OCI-LY7 (cell line): ENCODE measurements around the gene OR1S1. TPM values are rescaled to one million over a fixed set of nuclear protein-coding genes. Genes with fewer than 3 reads are reported as not detected.
"Not testable (repeated sequence)": the region's sequence is repeated elsewhere in the genome, so short reads cannot be mapped to it uniquely, and the experiment has no call there.

Experiments used
- Bru-seq: library from RNA; stranded (reverse); fragments of 400-500 nt; gene quantifications from one replicate; lab custom pipeline; 2021; lab: Mats Ljungman, UMichigan
- BruChase-seq, 2 experiments: library from RNA; stranded (reverse); fragments of 400-500 nt; gene quantifications; one replicate each; lab custom pipeline; 2021; lab: Mats Ljungman, UMichigan
- BruUV-seq: library from RNA; stranded (reverse); fragments of 400-500 nt; replicated peaks from 2 replicates; lab custom pipeline; 2021; lab: Mats Ljungman, UMichigan
- CTCF ChIA-PET: fragments of 300-600 bp; sonication (Branson Sonifier 250); formaldehyde crosslinking; loops from one replicate; lab custom pipeline; 2022; ENCODE audit warnings: antibody characterized with exemption; ENCODE audit not compliant: unreplicated experiment; lab: Charles Lee
- POLR2A ChIA-PET: fragments of 300-600 bp; sonication (Branson Sonifier 250); formaldehyde crosslinking; loops from one replicate; lab custom pipeline; 2022; ENCODE audit warnings: antibody characterized with exemption; lab: Charles Lee
- DNase-seq: peaks from one replicate; pipeline ENCODE4 v3.0.0-alpha.2; 2015; ENCODE audit warnings: low spot score
- H2AFZ ChIP-seq: fragments of 200-600 bp; sonication (generic), shearing (Covaris generic); 2 replicates; pipeline ENCODE4 v1.6.1; 2014; ENCODE audit warnings: mild to moderate bottlenecking, antibody characterized with exemption, low read length, moderate library complexity
- H3K27ac ChIP-seq: fragments of 200-600 bp; sonication (generic); 2 replicates; pipeline ENCODE4 v1.5.1; 2014; ENCODE audit warnings: mixed run types, low read depth, mild to moderate bottlenecking, moderate library complexity, low read length, inconsistent platforms; ENCODE audit not compliant: poor library complexity, severe bottlenecking
- H3K36me3 ChIP-seq: fragments of 200-600 bp; sonication (generic); 2 replicates; pipeline ENCODE4 v1.6.1; 2014; ENCODE audit warnings: mild to moderate bottlenecking, antibody characterized with exemption, low read length, moderate library complexity, mixed read lengths; ENCODE audit not compliant: insufficient read depth
- H3K4me1 ChIP-seq: fragments of 200-600 bp; sonication (generic); 2 replicates; pipeline ENCODE4 v1.5.1; 2014; ENCODE audit warnings: mild to moderate bottlenecking, low read length; ENCODE audit not compliant: insufficient read depth, poor library complexity, severe bottlenecking
- H3K4me2 ChIP-seq: fragments of 200-600 bp; sonication (generic); 2 replicates; pipeline ENCODE4 v1.6.1; 2014; ENCODE audit warnings: mild to moderate bottlenecking, low read length
- H3K4me3 ChIP-seq: fragments of 200-600 bp; sonication (generic); 2 replicates; pipeline ENCODE4 v1.5.1; 2014; ENCODE audit warnings: mild to moderate bottlenecking, low read depth, low read length; ENCODE audit not compliant: poor library complexity, severe bottlenecking
- H3K79me2 ChIP-seq: fragments of 200-600 bp; sonication (generic); 2 replicates; pipeline ENCODE4 v1.6.1; 2016; ENCODE audit warnings: low read depth, mild to moderate bottlenecking, low read length, moderate library complexity, mixed read lengths; ENCODE audit not compliant: insufficient read depth
- H3K9me2 ChIP-seq: fragments of 200-600 bp; sonication (generic); 2 replicates; pipeline ENCODE4 v1.6.1; 2016; ENCODE audit warnings: mild to moderate bottlenecking, low read length, mixed read lengths; ENCODE audit not compliant: insufficient read depth
- H3K9me3 ChIP-seq: fragments of 200-600 bp; sonication (generic); 2 replicates; pipeline ENCODE4 v1.6.1; 2014; ENCODE audit warnings: mild to moderate bottlenecking, mixed run types, low read length, mixed read lengths
- H4K20me1 ChIP-seq: fragments of 200-600 bp; sonication (generic); 2 replicates; pipeline ENCODE4 v1.6.1; 2014; ENCODE audit warnings: mild to moderate bottlenecking, antibody characterized with exemption, low read length, moderate library complexity, mixed read lengths; ENCODE audit not compliant: insufficient read depth
- CTCF ChIP-seq: fragments of 200-600 bp; sonication (generic); conservative IDR thresholded peaks from 2 replicates; pipeline ENCODE4 v1.5.1; 2014; ENCODE audit warnings: mild to moderate bottlenecking, antibody characterized with exemption, low read length, moderate library complexity, mixed read lengths
- EZH2phosphoT487 ChIP-seq: fragments of 200-600 bp; sonication (generic); IDR thresholded peaks from 2 replicates; pipeline ENCODE4 v1.6.1; 2018; ENCODE audit warnings: low read depth, borderline replicate concordance, mild to moderate bottlenecking, mixed run types, antibody characterized with exemption, low read length, moderate library complexity, mixed read lengths
- intact Hi-C: fragments of 100-400 bp; cut with micrococcal nuclease; formaldehyde crosslinking; loops from one replicate; pipeline ENCODE4 v1.10.0; 2022; ENCODE audit not compliant: unreplicated experiment
- long read RNA-seq: library from polyadenylated mRNA; stranded (forward); transcript quantifications from one replicate; pipeline ENCODE4 v2.0.0, GENCODE V29; 2022
- total RNA-seq, 2 experiments: library from RNA; depleted of rRNA in 1 of 2; stranded (reverse); fragments of >200 nt in 1 of 2; shearing (Covaris generic) in 1 of 2; gene quantifications; 2 replicates each; pipeline ENCODE4 v1.2.3, GENCODE V29; 2014 to 2022

OR1S1 gene
- not detected in 2 replicates for total RNA-seq (2014; rRNA removed; shearing (Covaris generic))
- total RNA-seq (2022): not detected in 2 replicates
- Bru-seq, nascent RNA: not detected
- BruChase-seq, experiment 1, labeled RNA remaining after a 6-hour chase: not detected
- not detected for BruChase-seq, experiment 2, labeled RNA remaining after a 2-hour chase
- long read RNA-seq: 0 reads

GRCh38 chr11:58212420-58212819 is at the start of gene OR1S1:
TSS of gene OR1S1 (plus strand) at chr11:58212720.
- not testable (repeated sequence) for H3K79me2 ChIP-seq, BruUV-seq

GRCh38 chr11:58164389-58164788 is 48.1 kb upstream of the OR1S1 start:
- Histone ChIP-seq H3K4me3 (no peak overlapping the region), H3K9me3 (no peaks in the 10 kb centered on the region), H4K20me1 (no peaks in the 10 kb centered on the region), H2AFZ (no peak overlapping the region), H3K27ac (no peak overlapping the region), H3K4me2 (no peak overlapping the region), H3K36me3 (no peaks in the 10 kb centered on the region), H3K4me1 (no peaks in the 10 kb centered on the region), H3K79me2 (no peaks in the 10 kb centered on the region), H3K9me2 (no peaks in the 10 kb centered on the region)
- no peak for DNase-seq
- intact Hi-C loops: no loop called here
- POLR2A ChIA-PET: no interaction called here
- BruUV-seq: no TSS peak
- TF ChIP-seq EZH2phosphoT487 (no peak), CTCF (no peak)
- CTCF ChIA-PET: no interaction called here

More at GRCh38 chr11:58212420-58212819, at the start of gene OR1S1:
- CTCF ChIA-PET, H3K9me3 ChIP-seq, H3K4me2 ChIP-seq, H4K20me1 ChIP-seq, H3K27ac ChIP-seq, DNase-seq, H3K9me2 ChIP-seq, H3K4me1 ChIP-seq, intact Hi-C loops, H2AFZ ChIP-seq, H3K36me3 ChIP-seq, H3K4me3 ChIP-seq, POLR2A ChIA-PET: not testable (repeated sequence)

- no peaks in the 10 kb centered on the region for H3K9me3 ChIP-seq
- CTCF ChIA-PET: no interaction called here
- POLR2A ChIA-PET: no interaction called here
- no peak for TF ChIP-seq EZH2phosphoT487
- TF ChIP-seq CTCF: no peak
- H3K4me2 ChIP-seq: no peak overlapping the region
- H3K27ac ChIP-seq: no peak overlapping the region
- BruUV-seq: no TSS peak
- DNase-seq: no peak
- H3K4me1 ChIP-seq: no peaks in the 10 kb centered on the region
- H3K4me3 ChIP-seq: no peak overlapping the region
- no peaks in the 10 kb centered on the region for H3K36me3 ChIP-seq
- H2AFZ ChIP-seq: no peak overlapping the region
- H3K79me2 ChIP-seq: no peaks in the 10 kb centered on the region
- intact Hi-C loops: no loop called here
- H4K20me1 ChIP-seq: no peaks in the 10 kb centered on the region
- no peaks in the 10 kb centered on the region for H3K9me2 ChIP-seq
These were observed 47.5 kb upstream of the OR1S1 start for GRCh38 chr11:58164990-58165389.
